SKM-1 treated with dmso at 0.1 percent for 144 hours (cell line): ENCODE measurements around the gene CNRIP1.

ENCODE experiments used
- DNase-seq: peaks from one replicate; lab custom pipeline; 2025; ENCODE audit not compliant: unreplicated experiment; lab: John Stamatoyannopoulos, UW

The CNRIP1 gene

GRCh38 chr2:68293755-68294154 lies 26.0 kb downstream of the CNRIP1 start:
- no peak for DNase-seq

- no peak for DNase-seq
These were observed 26.7 kb downstream of the CNRIP1 start for GRCh38 chr2:68293024-68293423.

- peak; percentile 33 for DNase-seq
These were observed 27.5 kb downstream of the CNRIP1 start for GRCh38 chr2:68292108-68292710.

- DNase-seq, result no peak
These were observed 28.4 kb downstream of the CNRIP1 start for GRCh38 chr2:68291314-68291713.

- no peak for DNase-seq
These were observed 28.8 kb downstream of the CNRIP1 start for GRCh38 chr2:68290901-68291300.

- peak; percentile 69 for DNase-seq
These were observed 31.9 kb downstream of the CNRIP1 start for GRCh38 chr2:68287580-68288441.

- DNase-seq, result no peak
These were observed 34.9 kb downstream of the CNRIP1 start for GRCh38 chr2:68284896-68285295.

- DNase-seq, result no peak
These were observed 36.3 kb downstream of the CNRIP1 start for GRCh38 chr2:68283419-68283812.

- peak; percentile 25 for DNase-seq
These were observed 36.8 kb downstream of the CNRIP1 start for GRCh38 chr2:68282811-68283418.

GRCh38 chr2:68280796-68281195 lies 39.0 kb downstream of the CNRIP1 start:
- DNase-seq, result no peak

- no peak for DNase-seq
These were observed 39.4 kb downstream of the CNRIP1 start for GRCh38 chr2:68280348-68280747.

GRCh38 chr2:68279691-68280090 lies 40.1 kb downstream of the CNRIP1 start:
- DNase-seq, result no peak

GRCh38 chr2:68278169-68278568 lies 41.6 kb downstream of the CNRIP1 start:
- no peak for DNase-seq

- DNase-seq, result no peak
These were observed 45.7 kb downstream of the CNRIP1 start for GRCh38 chr2:68274022-68274421.

- DNase-seq, result peak; percentile 74
These were observed 47.3 kb downstream of the CNRIP1 start for GRCh38 chr2:68272246-68272994.

GRCh38 chr2:68266655-68267054 lies 53.1 kb downstream of the CNRIP1 start:
- no peak for DNase-seq

GRCh38 chr2:68263632-68264031 lies 56.1 kb downstream of the CNRIP1 start:
- no peak for DNase-seq

- no peak for DNase-seq
These were observed 60.9 kb downstream of the CNRIP1 start for GRCh38 chr2:68258851-68259250.

- DNase-seq, result no peak
These were observed 63.7 kb downstream of the CNRIP1 start for GRCh38 chr2:68256093-68256450.

- DNase-seq, result no peak
These were observed 66.3 kb downstream of the CNRIP1 start for GRCh38 chr2:68253219-68254068.
